Omental fat pad (tissue), 4 donors: ENCODE results near the gene SLC44A2. TPM values are rescaled to one million over a fixed set of nuclear protein-coding genes. Genes with fewer than 3 reads are reported as not detected.

ENCODE experiments used
- ATAC-seq: fragments of 150-250 bp; one replicate; pipeline ENCODE4 v1.9.1; 2016; ENCODE audit warnings: mild to moderate bottlenecking, moderate library complexity; ENCODE audit not compliant: low FRiP score
- DNase-seq: peaks from one replicate; pipeline ENCODE4 v3.0.0-alpha.2; 2019; ENCODE audit warnings: low spot score
- CTCF ChIP-seq, 3 donors: fragments of 450-650 bp; IDR thresholded peaks; one replicate each; pipeline ENCODE4 v1.5.1; 2016 to 2017; ENCODE audit warnings: antibody characterized with exemption in 3 of 3, mild to moderate bottlenecking in 3 of 3, moderate library complexity in 2 of 3
- total RNA-seq, 4 donors: library from RNA; depleted of rRNA; stranded (reverse); fragments of >200 nt; gene quantifications; one replicate each; pipeline ENCODE4 v1.1.0, GENCODE V29; 2016

The SLC44A2 gene
- total RNA-seq, 4 donors from 2014 or later = 49.3 to 114 (median 85.0) TPM

DNA sequence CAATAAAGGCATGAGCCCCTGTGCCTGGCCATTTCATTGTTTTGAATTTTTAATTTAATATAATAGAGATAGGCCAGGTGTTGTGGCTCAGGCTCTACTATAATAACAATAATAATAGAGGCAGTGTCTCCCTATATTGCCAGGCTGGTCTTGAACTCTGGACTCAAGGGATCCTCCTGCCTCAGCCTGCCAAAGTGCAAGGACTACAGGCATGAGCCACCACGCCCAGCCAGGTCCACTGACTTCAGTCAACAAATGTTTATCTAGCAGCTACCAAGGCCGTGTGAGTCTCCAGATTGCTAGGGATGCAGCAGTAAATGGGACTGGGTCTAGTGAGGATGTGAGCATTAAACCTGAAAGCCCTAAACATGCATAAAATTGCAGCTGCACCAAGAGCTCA lies 15.0 kb downstream of the SLC44A2 start:
- TF ChIP-seq CTCF (IDR thresholded peaks at IDR 0.05) = no peak
- ATAC-seq (no peak), DNase-seq (no peak)

DNA sequence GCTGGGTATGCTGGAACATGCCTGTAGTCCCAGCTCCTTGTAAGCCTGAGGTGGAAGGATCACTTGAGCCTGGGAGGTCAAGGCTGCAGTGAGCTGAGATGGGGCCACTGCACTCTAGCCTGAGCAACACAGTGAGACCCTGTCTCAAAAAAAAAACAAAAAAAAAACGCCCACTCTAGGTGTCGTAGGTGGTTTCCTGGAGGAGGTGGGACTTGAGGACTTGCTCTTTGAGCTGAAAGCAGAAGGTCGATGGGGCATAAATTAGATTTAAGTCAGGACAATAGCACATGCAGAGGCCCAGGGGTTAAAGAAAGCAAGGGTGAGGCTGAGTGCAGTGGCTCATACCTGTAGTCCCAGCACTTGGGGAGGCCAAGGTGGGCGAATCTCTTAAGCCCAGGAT lies 15.9 kb downstream of the SLC44A2 start:
- DNase-seq = no peak
- no peak for TF ChIP-seq CTCF (IDR thresholded peaks at IDR 0.05)
- ATAC-seq = no peak

DNA sequence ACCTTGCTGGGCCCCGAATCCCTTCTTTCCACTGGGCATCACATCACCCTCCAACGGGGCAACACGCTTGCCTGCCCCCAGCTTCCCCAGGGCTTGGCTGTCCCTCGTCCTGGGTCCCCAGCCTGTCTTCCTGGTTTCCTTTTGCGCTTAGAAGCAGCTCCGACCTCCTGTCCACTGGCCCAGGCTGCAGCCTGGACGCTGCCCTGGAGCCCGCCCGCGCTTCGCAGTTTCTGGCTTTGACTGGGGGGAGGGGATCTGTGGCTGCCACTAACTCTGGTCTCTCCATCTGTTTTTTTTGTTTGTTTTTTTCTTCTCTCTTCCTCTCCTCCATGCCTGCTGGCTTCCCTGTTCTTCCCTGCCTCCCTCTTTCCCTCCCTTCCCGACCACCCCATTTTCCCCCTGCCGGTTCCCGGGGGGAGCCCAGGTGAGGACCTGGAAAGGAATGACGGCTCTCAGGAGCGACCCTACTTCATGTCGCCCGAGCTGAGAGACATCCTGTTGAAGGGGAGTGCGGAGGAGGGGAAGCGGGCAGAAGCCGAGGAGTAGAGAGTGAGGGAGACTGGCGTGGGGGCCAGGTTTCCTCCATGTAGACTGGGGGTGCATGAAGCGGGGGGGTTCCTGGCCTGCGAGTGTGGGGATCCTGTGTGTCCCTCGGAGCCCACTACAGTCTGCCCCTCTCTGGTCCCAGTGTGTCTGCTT lies 17.3 kb downstream of the SLC44A2 start:
- no peak for DNase-seq
- ATAC-seq = no peak
- no peak for TF ChIP-seq CTCF (IDR thresholded peaks at IDR 0.05)

GRCh38 chr19:10643172-10643967 lies 18.0 kb downstream of the SLC44A2 start:
- no peak for TF ChIP-seq CTCF (IDR thresholded peaks at IDR 0.05)
- ATAC-seq (no peak), DNase-seq (no peak)

DNA sequence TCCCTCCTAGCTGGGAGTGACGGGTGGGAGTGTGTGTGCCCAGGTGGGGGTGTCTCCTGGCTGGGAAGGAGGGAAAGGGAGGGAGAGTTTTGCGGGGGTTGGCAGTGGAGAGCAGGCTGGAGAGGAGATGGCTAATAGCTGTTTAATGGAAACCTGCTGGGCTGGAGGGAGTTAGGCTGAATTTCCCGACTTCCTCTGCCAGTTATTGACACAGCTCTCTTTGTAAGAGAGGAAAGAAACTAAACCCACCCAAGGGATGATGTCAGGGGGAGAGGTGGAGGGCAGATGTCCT lies 18.6 kb downstream of the SLC44A2 start:
- no peak for TF ChIP-seq CTCF (IDR thresholded peaks at IDR 0.05)
- no peak for DNase-seq
- ATAC-seq = no peak

DNA sequence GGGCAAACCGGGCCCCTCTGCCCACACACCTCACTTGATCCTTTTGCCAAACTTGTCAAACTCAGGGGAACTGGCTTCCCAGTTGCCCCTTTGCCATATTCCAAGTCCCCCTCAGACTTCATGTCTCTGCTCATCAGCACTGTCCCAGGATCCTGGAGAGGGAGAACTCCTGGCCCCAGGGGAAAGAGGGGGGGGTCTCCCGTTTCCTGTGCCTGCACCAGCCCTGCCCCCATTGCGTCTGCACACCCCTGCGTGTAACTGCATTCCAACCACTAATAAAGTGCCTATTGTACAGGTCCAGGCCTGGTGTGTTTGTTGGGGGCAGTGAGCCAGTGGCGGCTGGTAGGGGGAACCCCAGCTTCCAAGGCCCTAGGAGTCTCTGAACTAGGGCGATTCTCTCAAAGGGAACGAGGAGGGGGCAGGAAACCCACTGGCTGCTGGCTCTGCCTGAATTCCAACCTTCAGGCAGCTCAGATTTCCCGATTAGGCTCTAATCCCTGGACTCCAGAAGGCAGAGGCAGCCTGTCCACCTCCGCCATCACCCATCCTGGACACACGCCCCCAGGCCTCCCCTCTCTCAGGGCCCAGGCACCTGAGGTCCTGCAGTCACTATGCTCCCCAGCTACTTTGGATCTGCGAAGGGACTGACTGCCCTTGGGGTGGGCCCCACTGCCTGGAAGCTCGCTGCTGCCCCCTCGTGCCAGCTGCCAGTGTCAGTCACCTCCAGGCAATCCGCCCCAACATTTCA lies 19.1 kb downstream of the SLC44A2 start:
- DNase-seq = peak; percentile 68
- ATAC-seq = peak; percentile 88
- TF ChIP-seq CTCF (IDR thresholded peaks at IDR 0.05) = peak in 1 of 3 donors; percentile 50
